Esophagus squamous epithelium (tissue), 4 donors: Measurements from ENCODE around the gene FAM107B.

Source experiments
- CTCF ChIP-seq, 6 experiments: fragments of 450-650 bp in 4 of 6; fragments of 200-600 bp in 2 of 6; sonication (generic) in 2 of 6; IDR thresholded peaks; one replicate each; pipeline ENCODE4 v1.5.1; 2016 to 2019; ENCODE audit warnings: antibody characterized with exemption in 6 of 6, mild to moderate bottlenecking in 4 of 6, moderate library complexity in 4 of 6
- POLR2A ChIP-seq, 4 donors: fragments of 450-650 bp; IDR thresholded peaks; one replicate each; pipeline ENCODE4 v1.6.1; 2017; ENCODE audit warnings: antibody characterized with exemption in 4 of 4, mild to moderate bottlenecking in 4 of 4, moderate library complexity in 3 of 4

GRCh38 chr10:14540611-14541010 lies 234.1 kb downstream of the FAM107B start:
- no peak for TF ChIP-seq CTCF (IDR thresholded peaks at IDR 0.05)
- TF ChIP-seq POLR2A (IDR thresholded peaks at IDR 0.05) = no peak
